ENCODE data around the gene SGSM2. TPM values are rescaled to one million over a fixed set of nuclear protein-coding genes. Genes with fewer than 3 reads are reported as not detected.

The SGSM2 gene
- total RNA-seq, 5 donors from 2014 or later (not counting 1 experiment from before 2014, with no cell fraction given) = 124 to 172 (median 160) TPM

DNA sequence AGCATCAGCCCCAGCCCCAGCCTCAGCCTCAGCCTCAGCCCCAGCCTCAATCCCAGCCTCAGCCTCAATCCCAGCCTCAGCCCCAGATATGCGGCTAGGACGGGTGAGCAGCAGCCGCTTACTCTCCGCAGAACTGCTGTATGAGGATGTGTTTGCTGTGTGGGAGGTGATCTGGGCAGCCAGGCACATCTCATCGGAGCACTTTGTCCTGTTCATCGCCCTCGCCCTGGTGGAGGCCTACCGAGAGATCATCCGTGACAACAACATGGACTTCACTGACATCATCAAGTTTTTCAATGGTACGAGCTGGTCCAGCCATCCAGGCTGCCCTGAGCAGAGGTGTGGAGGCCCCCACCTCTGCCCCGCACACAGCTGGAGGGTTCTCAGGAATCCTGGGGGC, 41.6 kb downstream of the SGSM2 start:
- no peak overlapping the region for H3K27ac Mint-ChIP-seq

DNA sequence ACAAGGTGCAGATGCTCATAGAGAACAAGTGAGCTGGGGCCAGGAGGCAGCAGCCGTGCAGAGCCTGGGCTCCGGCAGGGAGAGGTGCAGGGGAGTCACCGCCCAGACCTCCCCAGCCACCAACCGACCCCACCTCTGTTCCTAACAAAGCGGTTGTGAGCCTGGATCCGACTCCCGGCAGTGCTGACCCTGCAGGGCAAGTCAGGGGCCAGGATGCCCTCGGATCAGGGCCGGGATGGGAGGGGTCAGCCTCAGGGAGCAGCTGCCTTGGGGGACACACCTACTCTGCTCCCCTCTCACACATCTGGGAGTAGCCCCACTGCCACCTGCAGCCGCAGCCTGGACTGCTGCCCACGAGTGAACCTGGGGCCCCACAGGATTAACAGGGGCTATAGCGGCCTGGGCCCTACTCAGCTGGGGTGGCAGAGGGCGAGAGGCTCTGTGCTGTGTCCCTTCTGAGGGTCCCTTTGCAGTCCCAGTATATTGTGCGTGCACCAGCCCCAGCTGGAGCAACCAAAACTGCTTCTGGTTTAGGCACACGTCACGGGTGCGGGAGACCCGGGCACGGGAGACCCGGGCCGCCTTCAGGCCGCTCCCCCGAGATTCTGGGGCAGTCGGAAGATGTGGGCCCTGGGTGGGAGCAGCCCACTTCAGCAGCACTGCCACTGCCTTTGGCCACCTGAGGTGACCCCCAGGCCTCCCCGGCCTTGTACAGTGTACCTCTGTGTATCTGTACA, 42.4 kb downstream of the SGSM2 start:
- Histone ChIP-seq H3K27ac (ENCODE audit: low read length) (no peak overlapping the region), H3K27me3 (replicated peaks in 1 of 2; ENCODE audit: control insufficient read depth in 2 of 2, extremely low read depth in 1 of 2, insufficient read depth in 2 of 2, low read length in 1 of 2) (no peaks in the 10 kb centered on the region), H3K4me1 (ENCODE audit: control insufficient read depth in 1 of 2, extremely low read depth in 1 of 2, insufficient read depth in 2 of 2, low read length in 2 of 2) (peaks cover 0 to 12% of the 10 kb centered on the region in 2 experiments), H3K9me3 (no peaks in the 10 kb centered on the region), H3K4me3 (ENCODE audit: control insufficient read depth in 1 of 2, extremely low read depth in 1 of 2, low read length in 1 of 2) (no peak overlapping the region), H3K36me3 (ENCODE audit: control insufficient read depth in 2 of 2, extremely low read depth in 1 of 2, insufficient read depth in 1 of 2, low read length in 1 of 2) (peaks cover 21 to 33% of the 10 kb centered on the region in 2 donors)
- H3K27ac Mint-ChIP-seq = no peak overlapping the region
- H3K4me1 Mint-ChIP-seq = peaks cover 0 to 9% (median 7%) of the 10 kb centered on the region in 3 donors
- CTCF ChIA-PET = interaction anchor here in 1 of 2 donors (6.5 kb wide), 1 partner anchor 37 kb away, joined by 231 read pairs; no protein-coding TSS in a partner anchor
- no peak overlapping the region for H3K4me3 Mint-ChIP-seq
- H3K36me3 Mint-ChIP-seq = peaks cover 7% of the 10 kb centered on the region
- ATAC-seq (replicated peaks in 1 of 4) = no peak
- no peaks in the 10 kb centered on the region for H3K9me3 Mint-ChIP-seq
- no peak for DNase-seq
- no peaks in the 10 kb centered on the region for H3K27me3 Mint-ChIP-seq
- POLR2A ChIA-PET = no interaction called here
- WGBS (ENCODE audit: insufficient coverage) = 92% methylated on average over 23 of the region's 25 CpGs

More for the DNA sequence above, 41.6 kb downstream of the SGSM2 start:
- no peak overlapping the region for H3K27ac ChIP-seq (ENCODE audit: low read length)
- DNase-seq (no peak), ATAC-seq (replicated peaks in 1 of 4) (no peak)
- H3K27me3 ChIP-seq (replicated peaks in 1 of 2; ENCODE audit: control insufficient read depth in 2 of 2, extremely low read depth in 1 of 2, insufficient read depth in 2 of 2, low read length in 1 of 2) = no peaks in the 10 kb centered on the region
- CTCF ChIA-PET = interaction anchor here (0.7 to 6.5 kb wide), 2 partner anchors 38 to 39 kb away, joined by 3 to 231 read pairs; no protein-coding TSS in a partner anchor
- Mint-ChIP-seq H3K4me1 (peaks cover 0 to 9% (median 7%) of the 10 kb centered on the region in 3 donors), H3K36me3 (peaks cover 7% of the 10 kb centered on the region), H3K9me3 (no peaks in the 10 kb centered on the region), H3K27me3 (no peaks in the 10 kb centered on the region), H3K4me3 (no peak overlapping the region)
- POLR2A ChIA-PET = no interaction called here
- peaks cover 21 to 32% of the 10 kb centered on the region in 2 donors for H3K36me3 ChIP-seq (ENCODE audit: control insufficient read depth in 2 of 2, extremely low read depth in 1 of 2, insufficient read depth in 1 of 2, low read length in 1 of 2)
- peaks cover 0 to 12% of the 10 kb centered on the region in 2 experiments for H3K4me1 ChIP-seq (ENCODE audit: control insufficient read depth in 1 of 2, extremely low read depth in 1 of 2, insufficient read depth in 2 of 2, low read length in 2 of 2)
- no peak overlapping the region for H3K4me3 ChIP-seq (ENCODE audit: control insufficient read depth in 1 of 2, extremely low read depth in 1 of 2, low read length in 1 of 2)
- no peaks in the 10 kb centered on the region for H3K9me3 ChIP-seq
- WGBS (ENCODE audit: insufficient coverage) = 96% methylated on average over 9 of the region's 11 CpGs

DNA sequence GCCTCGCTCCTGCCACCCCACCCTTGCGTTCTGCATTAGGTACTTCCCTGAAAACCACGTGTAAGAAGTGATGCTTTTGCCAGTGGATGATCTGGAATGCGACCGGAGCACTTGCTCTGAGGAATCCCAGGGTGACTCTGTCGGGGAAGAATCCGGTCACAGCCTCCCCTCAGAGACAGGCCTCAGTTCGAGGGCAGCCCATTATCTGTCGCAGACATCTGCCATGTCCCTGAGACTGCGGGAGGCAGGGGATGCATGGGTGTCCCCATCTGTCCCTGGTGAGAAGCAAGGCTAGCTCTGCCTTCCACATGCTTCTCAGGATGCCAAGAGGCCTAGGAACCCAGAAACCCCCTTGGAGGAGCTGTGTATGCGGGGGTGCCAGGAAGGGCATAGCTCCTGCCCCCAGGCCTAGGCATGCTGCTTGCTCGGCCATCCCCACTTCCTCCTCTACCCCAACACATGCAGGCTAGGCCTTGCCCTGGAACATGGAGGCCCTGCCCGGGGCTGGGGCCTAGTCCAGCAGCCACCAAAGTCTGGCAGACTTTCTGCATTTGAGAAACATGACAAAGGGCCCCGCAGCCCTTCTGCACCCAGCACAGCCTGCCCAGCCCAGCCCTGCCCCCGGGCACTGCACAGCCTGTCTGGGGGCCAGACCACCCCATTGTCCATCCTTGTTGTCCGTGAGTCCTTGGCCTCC, 43.1 kb downstream of the SGSM2 start:
- Mint-ChIP-seq H3K4me1 (peaks cover 0 to 9% (median 7%) of the 10 kb centered on the region in 3 donors), H3K9me3 (no peaks in the 10 kb centered on the region), H3K27ac (no peak overlapping the region), H3K4me3 (no peak overlapping the region), H3K36me3 (peaks cover 7% of the 10 kb centered on the region), H3K27me3 (no peaks in the 10 kb centered on the region)
- Histone ChIP-seq H3K36me3 (ENCODE audit: control insufficient read depth in 2 of 2, extremely low read depth in 1 of 2, insufficient read depth in 1 of 2, low read length in 1 of 2) (peaks cover 22 to 35% of the 10 kb centered on the region in 2 donors), H3K9me3 (no peaks in the 10 kb centered on the region), H3K4me1 (ENCODE audit: control insufficient read depth in 1 of 2, extremely low read depth in 1 of 2, insufficient read depth in 2 of 2, low read length in 2 of 2) (peaks cover 0 to 12% of the 10 kb centered on the region in 2 experiments), H3K4me3 (ENCODE audit: control insufficient read depth in 1 of 2, extremely low read depth in 1 of 2, low read length in 1 of 2) (no peak overlapping the region), H3K27me3 (replicated peaks in 1 of 2; ENCODE audit: control insufficient read depth in 2 of 2, extremely low read depth in 1 of 2, insufficient read depth in 2 of 2, low read length in 1 of 2) (no peaks in the 10 kb centered on the region), H3K27ac (ENCODE audit: low read length) (no peak overlapping the region)
- ChIA-PET POLR2A (no interaction called here), CTCF (interaction anchor here (3.8 to 6.5 kb wide), 2 partner anchors 36 kb away, joined by 49 to 231 read pairs; no protein-coding TSS in a partner anchor)
- ATAC-seq (replicated peaks in 1 of 4) (no peak), DNase-seq (no peak)
- 92% methylated on average over 14 of the region's 16 CpGs for WGBS (ENCODE audit: insufficient coverage)

DNA sequence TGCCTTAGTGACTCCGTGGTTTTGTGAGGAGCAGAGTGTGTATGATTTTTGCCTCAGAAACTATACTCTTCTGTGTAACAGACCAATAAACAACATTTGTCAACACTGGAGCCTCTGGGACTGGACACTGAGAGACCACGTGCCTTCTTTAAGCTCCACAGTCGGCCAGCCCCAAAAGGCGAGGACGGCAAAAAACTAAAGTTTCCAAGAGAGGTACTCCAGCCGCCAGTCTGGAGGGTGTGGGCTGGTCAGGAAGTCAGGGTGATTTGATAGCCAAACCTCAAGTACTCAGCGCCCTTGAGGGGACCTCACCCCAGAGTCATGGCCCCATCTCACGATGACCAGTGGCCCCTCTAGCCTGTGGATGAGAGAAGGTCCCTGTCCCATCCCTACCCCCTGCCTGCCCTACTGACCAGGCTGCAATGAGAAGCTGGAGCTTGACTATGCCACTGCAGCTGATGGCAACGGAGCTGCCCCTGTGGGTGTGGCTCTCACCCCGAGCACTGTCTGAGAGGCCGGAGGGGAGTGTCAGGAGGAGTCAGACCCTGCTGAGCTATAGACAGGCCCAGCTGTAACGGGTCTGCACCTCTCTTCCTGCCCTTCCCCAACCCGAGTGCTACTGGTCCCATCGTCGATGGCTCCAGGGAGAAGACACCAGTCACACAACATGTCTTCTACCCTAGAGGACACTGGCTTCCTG, 43.8 kb downstream of the SGSM2 start:
- H3K36me3 ChIP-seq (ENCODE audit: control insufficient read depth in 2 of 2, extremely low read depth in 1 of 2, insufficient read depth in 1 of 2, low read length in 1 of 2) = peaks cover 22 to 33% of the 10 kb centered on the region in 2 donors
- Mint-ChIP-seq H3K9me3 (no peaks in the 10 kb centered on the region), H3K27me3 (no peaks in the 10 kb centered on the region), H3K4me3 (no peak overlapping the region), H3K4me1 (peaks cover 0 to 9% (median 7%) of the 10 kb centered on the region in 3 donors), H3K27ac (no peak overlapping the region), H3K36me3 (peaks cover 4% of the 10 kb centered on the region)
- no peak overlapping the region for H3K27ac ChIP-seq (ENCODE audit: low read length)
- H3K4me1 ChIP-seq (ENCODE audit: control insufficient read depth in 1 of 2, extremely low read depth in 1 of 2, insufficient read depth in 2 of 2, low read length in 2 of 2) = peaks cover 0 to 12% of the 10 kb centered on the region in 2 experiments
- H3K4me3 ChIP-seq (ENCODE audit: control insufficient read depth in 1 of 2, extremely low read depth in 1 of 2, low read length in 1 of 2) = no peak overlapping the region
- H3K27me3 ChIP-seq (replicated peaks in 1 of 2; ENCODE audit: control insufficient read depth in 2 of 2, extremely low read depth in 1 of 2, insufficient read depth in 2 of 2, low read length in 1 of 2) = no peaks in the 10 kb centered on the region
- 89% methylated on average over 8 of the region's 15 CpGs for WGBS (ENCODE audit: insufficient coverage)
- H3K9me3 ChIP-seq = no peaks in the 10 kb centered on the region
- no peak for ATAC-seq (replicated peaks in 1 of 4)
- no peak for DNase-seq
- CTCF ChIA-PET = interaction anchor here (1.6 to 6.5 kb wide), 4 partner anchors 11 to 35 kb away, joined by 11 to 231 read pairs (median 36); no protein-coding TSS in a partner anchor
- POLR2A ChIA-PET = interaction anchor here in 1 of 2 donors (0.5 kb wide), 1 partner anchor 137 kb away, joined by 3 read pairs; no protein-coding TSS in a partner anchor

DNA sequence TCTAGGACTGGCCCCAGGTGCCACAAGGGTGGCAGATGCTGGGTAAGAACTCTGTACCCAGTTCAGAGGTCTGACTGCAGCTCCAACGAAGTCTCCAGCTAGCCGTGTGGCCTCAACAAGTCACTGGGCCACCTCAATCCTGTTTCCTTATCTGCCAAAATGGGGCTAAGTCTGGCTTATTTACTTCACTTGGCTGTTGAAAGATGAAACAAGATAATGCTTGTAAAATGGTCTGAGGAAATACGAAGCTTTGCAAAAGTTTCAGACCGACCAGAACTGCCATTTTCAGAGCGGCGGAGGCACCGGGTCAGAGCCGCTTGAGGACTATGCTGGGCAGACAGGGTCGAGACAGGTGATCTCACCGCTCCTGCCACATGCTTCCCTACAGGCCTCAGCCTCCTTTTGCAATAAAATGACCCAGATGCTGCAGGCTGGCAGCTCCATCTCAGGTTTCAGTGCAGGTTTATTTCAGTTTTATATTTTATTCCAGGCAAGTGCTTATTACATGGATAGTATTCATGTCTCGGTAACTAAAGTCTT, 46.4 kb downstream of the SGSM2 start:
- Histone ChIP-seq H3K4me3 (ENCODE audit: control insufficient read depth in 1 of 2, extremely low read depth in 1 of 2, low read length in 1 of 2) (no peak overlapping the region), H3K9me3 (no peaks in the 10 kb centered on the region), H3K36me3 (ENCODE audit: control insufficient read depth in 2 of 2, extremely low read depth in 1 of 2, insufficient read depth in 1 of 2, low read length in 1 of 2) (peaks cover 17 to 32% of the 10 kb centered on the region in 2 donors), H3K4me1 (ENCODE audit: control insufficient read depth in 1 of 2, extremely low read depth in 1 of 2, insufficient read depth in 2 of 2, low read length in 2 of 2) (peaks cover 0 to 13% of the 10 kb centered on the region in 2 experiments), H3K27ac (ENCODE audit: low read length) (no peak overlapping the region), H3K27me3 (replicated peaks in 1 of 2; ENCODE audit: control insufficient read depth in 2 of 2, extremely low read depth in 1 of 2, insufficient read depth in 2 of 2, low read length in 1 of 2) (no peaks in the 10 kb centered on the region)
- Mint-ChIP-seq H3K36me3 (no peaks in the 10 kb centered on the region), H3K4me3 (no peak overlapping the region), H3K27ac (peak overlapping the region; percentile 8 to 55), H3K9me3 (no peaks in the 10 kb centered on the region), H3K4me1 (peaks cover 7 to 13% (median 12%) of the 10 kb centered on the region in 3 donors), H3K27me3 (no peaks in the 10 kb centered on the region)
- CTCF ChIA-PET = interaction anchor here (1.6 to 6.5 kb wide), 5 partner anchors 9 to 33 kb away, joined by 7 to 231 read pairs (median 23); partner anchors contain the start of gene MNT (in 1 of the 2)
- 93% methylated on average over 9 of the region's 11 CpGs for WGBS (ENCODE audit: insufficient coverage)
- DNase-seq (no peak), ATAC-seq (replicated peaks in 1 of 4) (no peak)
- POLR2A ChIA-PET = interaction anchor here (0.7 to 1.5 kb wide), 2 partner anchors 8 to 28 kb away, joined by 3 to 5 read pairs; no protein-coding TSS in a partner anchor
